SK-N-SH treated with all-trans-retinoic acid at 6 μM for 48 hours (cell line): ENCODE data around the gene NSG1.

Source experiments
- CSDC2 ChIP-seq: fragments of 250-450 bp; sonication (Bioruptor Pico); IDR thresholded peaks from 2 replicates; pipeline ENCODE4 v1.5.0; 2020; ENCODE audit warnings: mild to moderate bottlenecking, moderate library complexity
- ESRRG ChIP-seq: fragments of 250-450 bp; sonication (Bioruptor Pico); IDR thresholded peaks from 2 replicates; pipeline ENCODE4 v1.6.1; 2021; ENCODE audit warnings: mild to moderate bottlenecking
- GLIS3 ChIP-seq: fragments of 250-450 bp; sonication (Bioruptor Pico); IDR thresholded peaks from 2 replicates; pipeline ENCODE4 v1.5.0; 2020; ENCODE audit warnings: mild to moderate bottlenecking, moderate library complexity
- ISL1 ChIP-seq: fragments of 250-450 bp; sonication (Bioruptor Pico); IDR thresholded peaks from 2 replicates; pipeline ENCODE4 v2.1.2; 2022; ENCODE audit warnings: mild to moderate bottlenecking, moderate library complexity
- OSR1 ChIP-seq: fragments of 250-450 bp; sonication (Bioruptor Pico); IDR thresholded peaks from 2 replicates; pipeline ENCODE4 v1.8.0; 2022; ENCODE audit warnings: moderate library complexity, mild to moderate bottlenecking, inconsistent platforms
- PPARA ChIP-seq: fragments of 250-450 bp; sonication (Bioruptor Pico); IDR thresholded peaks from 2 replicates; pipeline ENCODE4 v1.5.0; 2020; ENCODE audit warnings: mild to moderate bottlenecking, borderline replicate concordance
- RARB ChIP-seq: fragments of 250-450 bp; sonication (Bioruptor Pico); IDR thresholded peaks from 2 replicates; pipeline ENCODE4 v1.8.0; 2021; ENCODE audit warnings: mild to moderate bottlenecking, moderate library complexity
- ZC3H10 ChIP-seq: fragments of 250-450 bp; sonication (Bioruptor Pico); IDR thresholded peaks from 2 replicates; pipeline ENCODE4 v1.5.1; 2021; ENCODE audit warnings: mild to moderate bottlenecking, moderate library complexity
- ZFP30 ChIP-seq: fragments of 450-650 bp; formaldehyde crosslinking; IDR thresholded peaks from 2 replicates; pipeline ENCODE4 v1.5.0; 2022; ENCODE audit warnings: mild to moderate bottlenecking, moderate library complexity
- TF ChIP-seq, protein P1 (sequence below): fragments of 250-450 bp; sonication (Bioruptor Pico); IDR thresholded peaks from 2 replicates; pipeline ENCODE4 v1.8.0; 2021; ENCODE audit warnings: low read depth, mild to moderate bottlenecking, moderate library complexity, borderline replicate concordance

DNA sequence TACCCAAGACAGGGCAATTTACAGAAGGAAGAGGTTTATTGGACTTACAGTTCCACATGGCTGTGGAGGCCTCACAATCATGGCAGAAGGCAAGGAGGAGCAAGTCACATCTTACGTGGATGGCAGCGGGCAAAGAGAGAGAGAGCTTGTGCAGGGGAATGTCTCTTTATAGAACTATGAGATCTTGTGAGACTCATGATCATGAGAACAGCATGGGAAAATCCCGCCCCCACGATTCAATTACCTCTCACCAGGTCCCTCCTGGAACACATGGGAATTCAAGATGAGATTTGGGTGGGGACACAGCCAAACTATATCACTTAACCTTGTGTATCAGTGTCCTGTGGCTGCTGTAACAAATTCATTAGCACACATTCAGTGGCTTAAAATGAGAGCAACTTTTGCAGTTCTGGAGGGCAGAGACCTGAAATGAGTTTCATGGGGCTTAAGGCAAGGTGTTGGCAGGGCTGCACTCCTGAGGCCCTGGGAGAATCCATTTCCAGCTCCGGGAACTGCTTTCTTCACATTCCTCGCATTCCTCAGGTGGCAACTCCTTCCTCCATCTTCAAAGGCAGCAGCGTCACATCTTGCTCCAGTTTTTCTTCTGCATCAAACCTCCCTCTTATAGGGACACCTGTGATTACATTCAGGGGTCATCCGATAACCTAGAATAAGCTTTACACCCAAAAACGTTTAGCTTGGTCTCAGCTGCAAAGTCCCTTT, 22.3 kb upstream of the NSG1 start:
- no peak for TF ChIP-seq ESRRG
- no peak for TF ChIP-seq OSR1
- TF ChIP-seq RARB (CRISPR knock-in tag): no peak
- TF ChIP-seq ZC3H10 (CRISPR knock-in tag): no peak
- no peak for TF ChIP-seq GLIS3 (CRISPR knock-in tag)
- TF ChIP-seq ZFP30: no peak
- no peak for TF ChIP-seq PPARA (CRISPR knock-in tag)
- no peak for TF ChIP-seq CSDC2 (CRISPR knock-in tag)
- TF ChIP-seq, protein P1, sequence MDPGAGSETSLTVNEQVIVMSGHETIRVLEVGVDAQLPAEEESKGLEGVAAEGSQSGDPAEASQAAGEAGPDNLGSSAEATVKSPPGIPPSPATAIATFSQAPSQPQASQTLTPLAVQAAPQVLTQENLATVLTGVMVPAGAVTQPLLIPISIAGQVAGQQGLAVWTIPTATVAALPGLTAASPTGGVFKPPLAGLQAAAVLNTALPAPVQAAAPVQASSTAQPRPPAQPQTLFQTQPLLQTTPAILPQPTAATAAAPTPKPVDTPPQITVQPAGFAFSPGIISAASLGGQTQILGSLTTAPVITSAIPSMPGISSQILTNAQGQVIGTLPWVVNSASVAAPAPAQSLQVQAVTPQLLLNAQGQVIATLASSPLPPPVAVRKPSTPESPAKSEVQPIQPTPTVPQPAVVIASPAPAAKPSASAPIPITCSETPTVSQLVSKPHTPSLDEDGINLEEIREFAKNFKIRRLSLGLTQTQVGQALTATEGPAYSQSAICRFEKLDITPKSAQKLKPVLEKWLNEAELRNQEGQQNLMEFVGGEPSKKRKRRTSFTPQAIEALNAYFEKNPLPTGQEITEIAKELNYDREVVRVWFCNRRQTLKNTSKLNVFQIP (CRISPR knock-in tag): no peak
- no peak for TF ChIP-seq ISL1 (CRISPR knock-in tag)
